ENCODE measurements around the gene ALG1L2. TPM values are rescaled to one million over a fixed set of nuclear protein-coding genes. Genes with fewer than 3 reads are reported as not detected.
"Not testable (repeated sequence)": the region's sequence is repeated elsewhere in the genome, so short reads cannot be mapped to it uniquely, and the experiment has no call there.

ALG1L2 gene
- polyA plus RNA-seq, 2 of the 4 experiments (the other 2 are of a cell fraction), result not detected

DNA sequence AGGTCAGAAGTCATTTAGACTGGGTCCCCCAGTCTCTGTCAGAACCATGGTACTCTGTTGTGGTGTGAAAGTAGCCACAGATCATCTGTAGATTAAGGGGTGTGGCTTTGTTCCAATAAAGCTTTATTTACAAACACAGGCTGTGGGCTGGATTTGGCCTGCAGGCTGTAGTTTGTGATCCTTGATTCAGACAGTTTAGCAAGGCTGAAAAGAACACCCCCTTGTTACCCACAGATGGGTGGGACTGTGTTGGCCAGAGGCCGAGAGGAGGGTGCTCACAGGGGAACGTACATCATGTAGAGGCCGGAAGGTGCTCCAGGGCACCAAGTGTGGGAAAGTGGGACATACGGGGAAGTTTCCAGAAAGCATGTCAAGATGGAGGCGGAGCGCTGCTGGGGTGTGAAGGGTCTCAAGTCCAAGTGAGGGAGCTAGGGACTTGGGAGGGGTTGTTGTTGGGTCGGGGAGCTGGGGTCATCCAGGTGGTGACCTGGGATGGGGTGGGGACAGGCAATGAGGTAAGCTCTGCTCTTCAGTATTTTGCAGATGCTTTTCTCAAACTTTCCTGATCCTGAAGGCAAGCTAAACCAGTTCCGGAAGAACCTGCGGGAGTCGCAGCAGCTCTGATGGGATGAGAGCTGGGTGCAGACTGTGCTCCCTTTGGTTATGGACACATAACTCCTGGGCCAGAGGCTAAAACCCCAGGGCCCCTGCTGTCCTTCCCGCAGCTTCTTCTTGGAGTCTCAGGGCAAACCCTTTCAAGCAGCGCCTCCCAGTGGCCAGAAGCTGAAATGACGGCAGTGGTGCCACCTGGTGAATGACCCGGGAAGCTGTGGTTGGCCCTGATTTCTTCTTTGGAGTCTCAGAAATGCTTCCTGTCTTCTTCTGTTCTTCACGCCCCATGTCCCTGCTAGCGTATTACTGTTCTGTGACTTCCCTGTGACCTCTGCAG lies 16.3 kb downstream of the ALG1L2 start:
- 46% methylated on average over 11 of the region's 16 CpGs for WGBS (ENCODE audit: missing lambda C conversion rate)
- POLR2A ChIA-PET; H3K4me3 ChIP-seq; DNase-seq (ENCODE audit: low read depth in 1 of 2, low spot score in 1 of 2); H3K9me3 ChIP-seq; H3K4me1 ChIP-seq; ATAC-seq; FAIRE-seq; H3K4me2 ChIP-seq; H3K27ac ChIP-seq: not testable (repeated sequence)
- TF ChIP-seq SMC3 (IDR thresholded peaks at IDR 0.05), result peak; percentile 14; the same call in 1 of the 3 replicates
- TF ChIP-seq, protein P1, sequence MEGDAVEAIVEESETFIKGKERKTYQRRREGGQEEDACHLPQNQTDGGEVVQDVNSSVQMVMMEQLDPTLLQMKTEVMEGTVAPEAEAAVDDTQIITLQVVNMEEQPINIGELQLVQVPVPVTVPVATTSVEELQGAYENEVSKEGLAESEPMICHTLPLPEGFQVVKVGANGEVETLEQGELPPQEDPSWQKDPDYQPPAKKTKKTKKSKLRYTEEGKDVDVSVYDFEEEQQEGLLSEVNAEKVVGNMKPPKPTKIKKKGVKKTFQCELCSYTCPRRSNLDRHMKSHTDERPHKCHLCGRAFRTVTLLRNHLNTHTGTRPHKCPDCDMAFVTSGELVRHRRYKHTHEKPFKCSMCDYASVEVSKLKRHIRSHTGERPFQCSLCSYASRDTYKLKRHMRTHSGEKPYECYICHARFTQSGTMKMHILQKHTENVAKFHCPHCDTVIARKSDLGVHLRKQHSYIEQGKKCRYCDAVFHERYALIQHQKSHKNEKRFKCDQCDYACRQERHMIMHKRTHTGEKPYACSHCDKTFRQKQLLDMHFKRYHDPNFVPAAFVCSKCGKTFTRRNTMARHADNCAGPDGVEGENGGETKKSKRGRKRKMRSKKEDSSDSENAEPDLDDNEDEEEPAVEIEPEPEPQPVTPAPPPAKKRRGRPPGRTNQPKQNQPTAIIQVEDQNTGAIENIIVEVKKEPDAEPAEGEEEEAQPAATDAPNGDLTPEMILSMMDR (IDR thresholded peaks at IDR 0.05), result peak; percentile 36; the same call in 2 of the 3 replicates
- CTCF ChIA-PET, result interaction anchor here (0.6 to 12.2 kb wide), 5 partner anchors 106 to 769 kb away, joined by 3 to 69 read pairs (median 4); no protein-coding TSS in a partner anchor

DNA sequence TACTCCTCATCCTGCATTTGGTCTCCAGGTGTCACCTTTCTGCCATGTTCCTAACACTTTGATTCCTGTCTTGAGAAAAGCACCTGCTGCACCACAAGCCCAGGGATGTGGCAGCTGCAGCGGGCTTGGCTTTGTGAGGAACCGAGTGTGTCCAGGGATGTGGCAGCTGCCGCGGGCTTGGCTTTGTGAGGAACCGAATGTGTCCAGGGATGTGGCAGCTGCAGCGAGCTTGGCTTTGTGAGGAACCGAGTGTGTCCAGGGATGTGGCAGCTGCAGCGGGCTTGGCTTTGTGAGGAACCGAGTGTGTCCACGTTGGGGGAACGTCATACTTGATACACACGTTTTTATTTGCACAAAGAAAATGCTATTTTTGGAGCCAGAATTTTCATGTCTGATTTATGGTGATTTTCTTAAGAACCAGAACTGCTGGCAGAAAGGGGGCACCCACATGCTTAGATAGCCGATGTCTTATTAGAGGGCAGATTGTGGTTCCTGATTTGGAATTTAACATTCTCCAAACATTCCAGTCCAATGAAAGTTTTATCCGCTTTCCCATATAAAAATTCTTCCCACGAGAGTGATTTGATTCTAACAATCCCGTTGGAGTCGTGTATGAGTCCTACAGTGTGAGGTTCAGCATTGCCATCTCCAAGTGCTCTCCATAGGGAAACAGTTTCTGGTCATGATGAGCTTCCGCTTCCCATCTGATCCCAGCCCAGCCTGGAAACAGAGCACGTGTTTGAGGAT lies 17.2 kb downstream of the ALG1L2 start:
- H3K27ac ChIP-seq; H3K9me3 ChIP-seq; DNase-seq (ENCODE audit: low read depth in 1 of 2, low spot score in 1 of 2); ATAC-seq; H3K4me2 ChIP-seq; H3K4me3 ChIP-seq; POLR2A ChIA-PET; H3K4me1 ChIP-seq; FAIRE-seq: not testable (repeated sequence)
- CTCF ChIA-PET, result interaction anchor here (1.3 to 12.2 kb wide), 2 partner anchors 153 to 157 kb away, joined by 3 to 69 read pairs; no protein-coding TSS in a partner anchor
- 56% methylated on average over 17 of the region's 19 CpGs for WGBS (ENCODE audit: missing lambda C conversion rate)

- H3K9me3 ChIP-seq; POLR2A ChIA-PET; FAIRE-seq; H3K4me1 ChIP-seq; DNase-seq (ENCODE audit: low read depth in 1 of 2, low spot score in 1 of 2); ATAC-seq; H3K27ac ChIP-seq; H3K4me3 ChIP-seq; H3K4me2 ChIP-seq: not testable (repeated sequence)
- 83% methylated on average over 7 of the region's 19 CpGs for WGBS (ENCODE audit: missing lambda C conversion rate)
- CTCF ChIA-PET, result interaction anchor here (1.7 kb wide), 1 partner anchor 160 kb away, joined by 4 read pairs; no protein-coding TSS in a partner anchor
Observed at GRCh38 chr3:130102545-130102944, 20.9 kb downstream of the ALG1L2 start.

GRCh38 chr3:130104191-130104590 lies 22.6 kb downstream of the ALG1L2 start:
- H3K4me3 ChIP-seq; FAIRE-seq; DNase-seq (ENCODE audit: low read depth in 1 of 2, low spot score in 1 of 2); ATAC-seq; H3K9me3 ChIP-seq; H3K4me2 ChIP-seq; H3K27ac ChIP-seq; H3K4me1 ChIP-seq: not testable (repeated sequence)
- 84% methylated on average over 12 of the region's 14 CpGs for WGBS (ENCODE audit: missing lambda C conversion rate)
- POLR2A ChIA-PET, result interaction anchor here (0.6 kb wide), 1 partner anchor 697 kb away, joined by 3 read pairs; no protein-coding TSS in a partner anchor
- CTCF ChIA-PET, result interaction anchor here (3.7 kb wide), 1 partner anchor 162 kb away, joined by 35 read pairs; no protein-coding TSS in a partner anchor

DNA sequence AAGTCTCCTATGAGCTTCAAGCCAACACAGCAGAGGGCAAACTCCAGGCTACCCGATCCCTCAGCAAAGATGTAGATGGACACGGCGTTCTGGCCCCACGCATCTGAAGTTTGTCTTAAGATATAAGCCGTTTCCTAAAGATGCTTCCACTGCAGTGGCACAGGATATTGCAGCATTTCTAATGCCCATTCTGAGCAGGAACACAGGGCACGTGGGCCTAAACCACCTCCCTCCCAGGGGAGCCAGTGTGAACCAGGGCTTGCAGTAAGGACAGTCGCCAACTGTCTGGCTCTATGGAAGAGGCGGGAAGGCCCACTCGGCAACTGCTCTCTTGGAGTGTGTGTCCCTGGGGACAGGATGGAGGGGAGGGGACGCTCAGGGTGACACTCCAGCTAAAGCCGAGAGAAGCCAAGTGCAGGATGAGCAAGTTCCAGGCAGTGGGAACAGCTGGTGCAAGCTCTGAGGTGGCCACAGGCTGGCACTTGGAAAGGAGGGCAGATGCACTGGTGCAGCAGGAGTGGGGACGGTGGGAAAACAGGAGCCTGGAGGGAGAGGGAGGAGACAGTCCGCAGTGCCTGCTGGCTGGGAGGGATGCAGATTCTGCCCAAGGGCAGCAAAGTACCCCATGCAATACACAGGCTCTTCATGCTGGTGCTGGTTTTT lies 25.8 kb downstream of the ALG1L2 start:
- 87% methylated on average over 3 of the region's 13 CpGs for WGBS (ENCODE audit: missing lambda C conversion rate)
- DNase-seq (ENCODE audit: low read depth in 1 of 2, low spot score in 1 of 2); POLR2A ChIA-PET; H3K9me3 ChIP-seq; FAIRE-seq; ATAC-seq; H3K4me3 ChIP-seq; H3K4me2 ChIP-seq; H3K4me1 ChIP-seq; H3K27ac ChIP-seq: not testable (repeated sequence)
- CTCF ChIA-PET, result interaction anchor here (3.7 kb wide), 1 partner anchor 165 kb away, joined by 35 read pairs; no protein-coding TSS in a partner anchor

GRCh38 chr3:130108836-130109585 lies 27.4 kb downstream of the ALG1L2 start:
- H3K4me1 ChIP-seq; H3K4me3 ChIP-seq; ATAC-seq; FAIRE-seq; CTCF ChIA-PET; POLR2A ChIA-PET; H3K4me2 ChIP-seq; DNase-seq (ENCODE audit: low read depth in 1 of 2, low spot score in 1 of 2); H3K27ac ChIP-seq; H3K9me3 ChIP-seq: not testable (repeated sequence)
- WGBS (ENCODE audit: missing lambda C conversion rate), result 77% methylated on average over 15 of the region's 16 CpGs
